ENCODE data around the gene FBXO38.

FBXO38 gene

GRCh38 chr5:148381906-148382305, 1.9 kb upstream of the FBXO38 start:
- in situ Hi-C loops (cut with MboI; ENCODE audit: low sequenced_read_pairs), result no loop called here

DNA sequence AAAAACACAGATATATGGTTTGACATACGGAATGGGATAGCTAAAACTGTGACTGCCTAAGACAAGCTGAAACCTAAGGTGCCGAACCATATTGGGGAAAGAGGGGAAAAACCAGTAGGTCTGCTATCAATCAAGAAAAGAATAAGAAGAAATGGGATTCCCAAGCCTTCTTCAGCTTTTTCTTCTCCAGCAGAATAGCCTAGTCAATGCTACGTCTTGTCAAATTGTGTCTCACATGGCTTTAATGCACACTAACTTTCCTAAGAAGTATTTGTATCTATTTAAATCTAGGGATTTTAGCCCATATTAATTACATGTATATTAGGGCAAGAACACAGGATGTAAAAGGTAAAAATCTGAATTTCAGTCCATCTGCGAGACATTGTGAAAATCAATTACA, 797 bp upstream of the FBXO38 start:
- in situ Hi-C loops (cut with MboI; ENCODE audit: low sequenced_read_pairs), result no loop called here

GRCh38 chr5:148384380-148384737, 601 bp downstream of the FBXO38 start:
- in situ Hi-C loops (cut with MboI; ENCODE audit: low sequenced_read_pairs), result no loop called here

DNA sequence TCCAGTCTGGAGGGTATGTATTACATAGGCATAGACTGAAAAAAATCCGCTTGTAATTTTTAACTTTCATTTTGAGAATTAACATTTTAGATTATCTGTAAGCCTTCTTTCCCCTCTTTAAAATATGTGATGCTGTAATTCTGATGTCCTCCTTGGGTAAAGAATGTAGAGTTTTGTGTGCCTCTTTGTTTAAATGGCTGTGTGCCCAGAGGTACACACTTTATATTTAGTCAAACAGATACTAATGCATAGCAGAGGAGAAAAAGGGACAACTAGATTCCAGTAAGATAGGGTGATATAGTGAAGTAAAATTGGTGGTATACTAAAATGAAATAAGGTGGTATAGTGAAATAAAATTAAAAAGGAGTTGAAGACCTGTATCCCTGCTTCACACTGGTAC, 1.3 kb downstream of the FBXO38 start:
- in situ Hi-C loops (cut with MboI; ENCODE audit: low sequenced_read_pairs), result no loop called here

DNA sequence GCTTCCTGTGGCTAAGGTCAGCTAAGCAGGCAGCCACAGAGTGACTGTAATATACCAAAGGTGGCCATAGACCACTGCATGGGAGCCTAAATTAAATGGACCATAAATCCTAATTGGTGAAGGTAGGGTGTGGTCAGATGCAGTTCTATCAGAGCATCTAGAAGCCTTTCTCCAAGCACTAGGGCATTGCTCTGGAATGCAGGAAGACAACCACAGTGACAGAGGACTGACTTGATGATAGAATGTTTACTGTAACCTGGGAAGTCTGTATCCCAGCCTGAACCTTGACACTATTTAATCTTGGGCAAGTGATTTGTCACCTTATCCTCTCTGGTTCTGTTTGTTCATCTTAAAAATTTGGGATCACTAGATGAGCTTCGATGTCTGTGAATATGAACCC, 2.3 kb downstream of the FBXO38 start:
- in situ Hi-C loops (cut with MboI; ENCODE audit: low sequenced_read_pairs), result no loop called here

DNA sequence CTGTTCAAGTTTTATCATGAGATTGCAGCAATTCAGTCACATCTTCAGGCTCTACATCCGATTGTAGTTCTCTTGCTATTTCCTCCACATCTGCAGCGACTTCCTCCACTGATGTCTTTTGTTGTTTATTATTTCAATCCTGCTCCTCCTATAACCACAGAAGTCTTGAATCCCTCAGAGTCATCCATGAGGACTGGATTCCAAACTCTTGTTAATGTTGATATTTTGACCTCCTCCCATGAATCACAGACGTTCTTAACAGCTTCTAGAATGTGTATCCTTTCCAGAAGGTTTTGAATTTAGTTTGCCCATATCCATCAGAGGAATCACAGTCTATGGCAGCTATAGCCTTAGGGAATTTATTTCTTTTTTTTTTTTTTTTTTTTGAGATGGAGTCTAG, 3.6 kb downstream of the FBXO38 start:
- in situ Hi-C loops (cut with MboI; ENCODE audit: low sequenced_read_pairs), result no loop called here

DNA sequence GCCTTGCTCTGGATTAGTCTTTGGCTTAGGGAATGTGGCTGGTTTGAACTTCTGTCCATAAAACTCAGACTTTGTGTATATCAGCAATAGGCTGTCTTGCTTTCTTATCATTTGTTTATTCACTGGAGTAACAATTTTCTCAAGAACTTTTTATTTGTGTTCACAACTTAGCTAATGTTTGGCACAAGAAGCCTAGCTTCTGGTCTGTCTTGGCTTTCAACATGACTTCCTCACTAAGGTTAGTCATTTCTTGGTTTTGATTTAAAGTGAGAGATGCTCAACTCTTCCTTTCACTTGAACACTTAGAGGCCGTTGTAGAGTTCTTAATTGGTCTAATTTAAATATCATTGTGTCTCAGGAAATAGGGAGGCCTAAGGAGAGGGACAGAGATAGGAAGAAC, 4.9 kb downstream of the FBXO38 start:
- in situ Hi-C loops (cut with MboI; ENCODE audit: low sequenced_read_pairs), result no loop called here

DNA sequence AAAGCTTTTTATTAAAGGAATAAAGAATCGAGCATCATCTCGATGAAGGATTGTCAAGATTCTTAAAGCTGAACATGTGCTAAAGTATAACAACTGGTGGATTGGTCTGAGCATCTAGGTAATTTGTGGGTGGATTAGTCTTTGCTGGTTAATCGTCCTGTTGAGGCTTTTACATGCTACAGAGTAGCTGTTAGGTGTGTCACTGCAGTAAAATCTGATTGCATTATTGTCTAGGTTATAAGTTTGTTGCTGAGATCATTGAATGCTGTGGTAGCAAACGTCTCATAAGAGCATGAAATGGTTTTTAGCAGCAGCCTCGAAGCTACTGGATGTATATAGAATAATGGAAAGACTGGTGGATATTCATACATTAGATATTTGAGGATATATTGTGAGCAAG, 7.2 kb downstream of the FBXO38 start:
- in situ Hi-C loops (cut with MboI; ENCODE audit: low sequenced_read_pairs), result no loop called here

GRCh38 chr5:148391422-148391821, 7.7 kb downstream of the FBXO38 start:
- in situ Hi-C loops (cut with MboI; ENCODE audit: low sequenced_read_pairs), result no loop called here

- in situ Hi-C loops (cut with MboI; ENCODE audit: low sequenced_read_pairs), result no loop called here
These were observed 9.6 kb downstream of the FBXO38 start for GRCh38 chr5:148393390-148393741.

DNA sequence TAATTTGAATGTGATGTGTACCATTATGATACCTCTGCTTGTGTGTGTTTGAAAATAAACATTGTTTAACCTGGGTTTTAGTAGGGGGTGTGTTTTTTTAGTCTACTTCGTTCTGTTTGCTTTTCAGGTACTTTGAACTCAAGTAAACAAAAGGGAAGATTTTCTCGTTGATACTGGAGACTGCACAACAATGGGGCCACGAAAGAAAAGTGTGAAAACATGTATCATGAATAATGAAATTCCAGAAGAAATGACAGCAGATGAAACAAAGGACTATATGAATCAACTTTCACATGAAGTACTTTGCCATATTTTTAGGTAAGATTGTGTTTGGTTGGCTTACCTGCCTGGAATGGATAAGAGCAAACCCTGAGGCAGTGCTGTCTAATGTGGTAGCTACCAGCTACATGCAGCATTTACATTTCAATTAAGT, 10.8 kb downstream of the FBXO38 start:
- in situ Hi-C loops (cut with MboI; ENCODE audit: low sequenced_read_pairs), result no loop called here

GRCh38 chr5:148395031-148395430, 11.3 kb downstream of the FBXO38 start:
- in situ Hi-C loops (cut with MboI; ENCODE audit: low sequenced_read_pairs), result no loop called here

DNA sequence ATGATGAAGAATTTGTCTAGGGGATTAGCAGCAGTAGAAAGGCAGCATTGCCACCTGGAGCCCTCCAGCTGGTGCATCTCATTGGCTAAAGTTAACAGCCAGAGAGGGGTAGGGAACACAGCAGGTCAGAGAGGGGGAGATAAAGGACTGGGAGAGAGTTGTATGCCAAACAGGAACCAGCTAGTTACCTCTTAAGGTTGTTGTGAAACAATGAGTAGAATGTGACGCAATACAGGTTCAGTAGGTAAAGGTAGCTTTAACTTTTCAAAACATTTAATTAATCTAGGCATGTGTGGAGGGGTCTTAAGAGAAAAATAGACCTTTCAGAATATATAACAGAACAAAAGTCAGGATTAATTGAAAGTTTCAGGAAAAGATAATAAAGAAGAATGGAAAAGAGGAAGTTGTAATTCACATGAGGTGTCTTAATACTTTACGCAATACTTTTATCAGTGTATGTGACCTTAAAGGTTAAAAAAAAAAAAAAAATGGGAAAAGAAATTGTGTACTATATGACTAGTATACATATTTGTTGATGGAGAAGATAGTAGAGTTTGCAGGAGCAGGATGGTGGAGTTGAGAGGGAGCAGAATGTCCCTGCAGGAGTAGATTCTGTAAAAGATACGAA, 14.3 kb downstream of the FBXO38 start:
- in situ Hi-C loops (cut with MboI; ENCODE audit: low sequenced_read_pairs), result no loop called here

GRCh38 chr5:148398698-148399121, 15.0 kb downstream of the FBXO38 start:
- in situ Hi-C loops (cut with MboI; ENCODE audit: low sequenced_read_pairs), result no loop called here

DNA sequence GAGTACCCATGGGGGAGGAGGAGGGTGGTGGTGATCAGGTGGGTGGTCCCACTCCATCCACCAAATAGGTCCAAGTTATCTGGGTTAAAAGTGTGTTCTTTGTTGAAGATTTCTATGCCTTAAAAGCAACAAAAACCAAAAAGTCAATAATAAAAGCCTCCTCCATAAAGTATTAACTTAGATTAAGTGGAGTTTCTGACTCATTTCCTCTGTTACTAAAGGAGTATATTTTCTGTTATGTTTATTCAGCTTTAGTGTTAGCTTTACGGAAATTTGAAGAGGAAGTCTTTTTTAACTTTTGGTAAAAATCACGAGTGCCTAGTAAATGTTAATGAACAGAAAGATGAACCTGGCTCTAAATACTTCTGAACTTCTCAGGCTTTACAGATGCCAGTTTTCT, 17.8 kb downstream of the FBXO38 start:
- in situ Hi-C loops (cut with MboI; ENCODE audit: low sequenced_read_pairs), result no loop called here

- in situ Hi-C loops (cut with MboI; ENCODE audit: low sequenced_read_pairs), result no loop called here
These were observed 19.6 kb downstream of the FBXO38 start for GRCh38 chr5:148403344-148403743.

DNA sequence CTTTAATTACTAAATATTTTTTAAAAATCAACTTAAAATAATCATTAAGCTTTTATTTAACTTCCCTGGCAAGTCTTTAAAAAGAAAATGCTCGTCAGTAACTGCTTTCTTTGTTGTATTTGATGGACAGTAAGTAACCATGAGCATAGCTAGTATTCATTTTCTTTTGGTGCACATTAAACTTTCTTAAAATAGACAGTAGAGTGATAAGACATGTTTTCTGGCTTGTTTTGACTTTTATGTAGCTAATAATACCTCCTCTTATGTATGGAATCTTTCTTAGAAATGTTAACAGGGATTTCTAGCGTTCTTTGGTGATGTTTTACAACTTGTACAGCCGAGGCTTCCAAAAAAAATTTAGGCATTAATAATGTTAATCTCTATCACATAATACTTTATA, 22.6 kb downstream of the FBXO38 start:
- in situ Hi-C loops (cut with MboI; ENCODE audit: low sequenced_read_pairs), result no loop called here

DNA sequence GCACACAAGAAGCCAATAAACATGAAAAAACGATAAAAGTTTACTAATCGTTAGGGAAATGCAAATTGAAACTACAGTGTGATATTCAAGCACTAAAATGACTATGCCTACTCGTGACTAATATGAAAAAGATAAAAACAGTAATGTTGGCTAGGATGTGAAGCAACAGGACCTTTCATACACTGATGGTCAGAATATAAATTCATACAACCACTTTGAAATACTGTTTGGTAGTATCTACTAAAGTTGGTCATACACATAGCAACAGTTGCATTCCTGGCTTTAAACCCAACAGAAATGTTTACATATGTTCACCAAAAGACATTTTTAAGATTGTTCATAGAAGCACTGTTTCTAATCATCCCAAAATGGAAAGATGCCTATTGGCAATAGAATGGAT, 24.3 kb downstream of the FBXO38 start:
- in situ Hi-C loops (cut with MboI; ENCODE audit: low sequenced_read_pairs), result no loop called here

DNA sequence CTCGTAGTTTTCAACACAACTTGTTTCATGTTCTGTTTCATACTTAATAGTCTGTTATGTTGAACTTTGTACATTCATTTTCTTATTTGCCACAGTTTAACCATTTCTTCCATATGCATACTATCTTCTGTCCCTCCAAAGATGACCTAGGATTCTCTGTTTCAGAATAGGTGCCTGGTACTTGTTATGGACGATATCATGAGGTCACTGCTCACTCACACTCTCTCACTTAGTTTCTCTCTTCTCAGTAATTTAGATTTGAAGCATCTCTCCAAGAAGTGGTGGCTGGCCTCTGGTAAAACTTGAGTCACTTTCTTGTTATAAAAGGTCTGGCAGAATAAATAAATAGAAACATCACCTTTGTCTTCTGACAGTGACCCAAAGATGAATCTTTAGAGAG, 28.4 kb downstream of the FBXO38 start:
- in situ Hi-C loops (cut with MboI; ENCODE audit: low sequenced_read_pairs), result no loop called here

DNA sequence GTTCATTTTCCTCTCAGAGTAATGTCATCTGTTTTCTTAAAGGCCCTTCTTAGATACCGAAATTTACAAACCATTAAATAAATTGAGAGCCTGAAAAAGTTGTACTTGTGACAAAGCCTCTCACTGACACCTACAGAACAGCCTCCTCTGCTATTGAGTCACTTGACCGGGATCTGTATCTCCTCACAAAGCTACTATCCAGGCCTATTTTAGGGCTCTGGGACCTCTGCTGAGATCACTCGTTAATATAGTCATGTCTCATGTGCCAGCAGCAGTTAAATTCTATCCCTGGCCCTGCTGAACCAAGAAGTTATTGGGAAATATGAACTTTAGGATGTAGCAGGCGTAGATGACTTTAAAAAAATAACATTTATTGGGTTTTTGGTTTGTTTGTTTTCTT, 31.1 kb downstream of the FBXO38 start:
- in situ Hi-C loops (cut with MboI; ENCODE audit: low sequenced_read_pairs), result no loop called here

DNA sequence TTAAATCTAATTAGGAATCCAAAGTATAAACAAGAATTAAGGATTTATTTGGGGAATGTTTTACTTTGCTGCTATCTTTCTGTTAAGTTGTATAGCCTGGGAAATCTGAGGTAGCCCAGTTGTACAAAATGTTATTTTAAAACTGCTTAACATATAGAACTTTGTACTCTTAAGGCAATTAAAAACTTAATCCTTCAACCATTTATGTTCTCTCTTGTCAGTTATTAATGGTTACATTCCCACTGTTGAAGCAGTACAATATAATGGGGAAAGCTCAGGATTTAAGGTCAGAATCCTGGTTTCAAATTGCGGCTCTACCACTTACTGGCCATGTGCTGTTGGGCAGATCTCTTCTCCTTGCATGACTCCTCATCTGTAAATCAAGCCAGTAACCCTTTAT, 32.7 kb downstream of the FBXO38 start:
- in situ Hi-C loops (cut with MboI; ENCODE audit: low sequenced_read_pairs), result no loop called here

GRCh38 chr5:148416921-148417320, 33.2 kb downstream of the FBXO38 start:
- in situ Hi-C loops (cut with MboI; ENCODE audit: low sequenced_read_pairs), result no loop called here

- in situ Hi-C loops (cut with MboI; ENCODE audit: low sequenced_read_pairs), result no loop called here
These were observed 34.8 kb downstream of the FBXO38 start for GRCh38 chr5:148418511-148418910.

- in situ Hi-C loops (cut with MboI; ENCODE audit: low sequenced_read_pairs), result no loop called here
These were observed 37.9 kb downstream of the FBXO38 start for GRCh38 chr5:148421661-148422060.

Measured in HL-60/S4 treated with retinoic acid at 250 ng/mL for 4 days and 3 days (cell line).